Jurkat, Clone E6-1 (cell line): ENCODE results near the gene CASD1.

Experiments
- DNase-seq: peaks from one replicate; pipeline ENCODE4 v3.0.0-alpha.2; 2011; ENCODE audit warnings: low read depth, low spot score
- H3K4me3 ChIP-seq: 2 replicates; pipeline ENCODE4 v1.5.1; 2011; ENCODE audit warnings: mild to moderate bottlenecking, low read length, control low read depth, moderate library complexity

Gene CASD1

GRCh38 chr7:94571816-94572215, 62.2 kb downstream of the CASD1 start:
- DNase-seq, result no peak
- H3K4me3 ChIP-seq, result no peak overlapping the region

GRCh38 chr7:94575646-94576045, 66.0 kb downstream of the CASD1 start:
- no peak for DNase-seq
- H3K4me3 ChIP-seq, result no peak overlapping the region

GRCh38 chr7:94576316-94576715, 66.7 kb downstream of the CASD1 start:
- no peak overlapping the region for H3K4me3 ChIP-seq
- no peak for DNase-seq

DNA sequence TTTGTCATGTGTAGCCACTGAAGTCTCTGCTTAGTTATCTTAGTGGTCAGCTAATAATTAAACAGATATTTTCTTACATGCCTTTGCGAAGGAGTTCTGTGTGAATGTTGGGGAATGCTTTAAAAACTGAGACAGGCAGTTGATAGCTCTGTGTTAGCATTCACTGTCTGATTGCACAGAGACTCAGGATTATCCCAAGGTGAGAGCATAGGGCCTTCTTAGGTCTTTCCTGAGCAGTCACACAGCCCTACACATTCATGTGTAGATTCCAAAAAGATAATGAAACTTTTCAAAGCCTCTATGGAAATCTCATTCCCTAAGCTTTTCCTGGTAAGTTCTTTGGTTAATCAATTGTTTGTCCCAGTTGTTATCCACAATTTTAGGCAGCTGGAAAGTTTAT, 67.7 kb downstream of the CASD1 start:
- no peak for DNase-seq

GRCh38 chr7:94578614-94579013, 69.0 kb downstream of the CASD1 start:
- no peak for DNase-seq
- no peak overlapping the region for H3K4me3 ChIP-seq

More for the DNA sequence above, 67.7 kb downstream of the CASD1 start:
- no peak overlapping the region for H3K4me3 ChIP-seq

GRCh38 chr7:94579470-94579869, 69.9 kb downstream of the CASD1 start:
- H3K4me3 ChIP-seq, result no peak overlapping the region
- DNase-seq, result no peak

GRCh38 chr7:94580601-94581000, 71.0 kb downstream of the CASD1 start:
- no peak for DNase-seq
- H3K4me3 ChIP-seq, result no peak overlapping the region

DNA sequence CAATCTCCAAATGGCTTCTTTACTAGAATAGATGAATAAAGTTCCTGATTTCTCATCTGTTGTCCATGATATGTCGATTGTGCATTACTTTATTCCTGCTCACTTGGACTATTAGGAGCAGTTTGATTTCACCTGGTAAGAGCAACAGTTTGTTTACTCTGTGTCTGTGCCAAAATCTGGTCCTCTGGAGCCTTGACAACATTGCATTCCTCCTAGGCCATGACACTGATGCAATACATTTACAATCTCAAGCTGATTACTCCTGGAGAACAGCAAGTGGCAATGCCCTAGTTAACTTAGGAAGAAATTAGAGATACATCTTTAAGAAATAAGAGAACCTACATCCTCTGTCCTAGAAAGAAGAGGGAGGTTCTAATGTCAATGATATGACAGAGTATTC, 74.5 kb downstream of the CASD1 start:
- DNase-seq, result no peak
- no peak overlapping the region for H3K4me3 ChIP-seq

DNA sequence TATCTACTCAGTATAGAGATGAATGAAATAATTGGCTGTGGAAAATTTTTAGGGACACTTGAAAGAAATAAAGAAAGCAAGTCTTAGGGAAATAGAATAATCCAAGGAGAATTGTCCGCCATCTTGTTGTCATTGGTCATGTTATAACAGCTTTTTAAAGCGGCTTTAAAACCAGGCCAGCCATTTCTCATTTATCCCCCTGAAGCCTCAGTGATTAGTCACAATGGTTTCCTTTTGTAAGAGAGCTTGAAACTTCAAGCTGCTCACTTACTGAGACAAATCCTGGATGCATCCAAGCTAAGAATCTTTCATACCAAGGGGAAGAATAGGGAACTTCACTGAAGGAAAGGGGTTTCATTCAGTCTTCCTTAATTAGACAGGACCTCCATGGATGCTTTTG, 78.5 kb downstream of the CASD1 start:
- no peak for DNase-seq
- H3K4me3 ChIP-seq, result no peak overlapping the region

- DNase-seq, result no peak
- H3K4me3 ChIP-seq, result no peak overlapping the region
Observed at GRCh38 chr7:94590526-94591162, 81.0 kb downstream of the CASD1 start.

DNA sequence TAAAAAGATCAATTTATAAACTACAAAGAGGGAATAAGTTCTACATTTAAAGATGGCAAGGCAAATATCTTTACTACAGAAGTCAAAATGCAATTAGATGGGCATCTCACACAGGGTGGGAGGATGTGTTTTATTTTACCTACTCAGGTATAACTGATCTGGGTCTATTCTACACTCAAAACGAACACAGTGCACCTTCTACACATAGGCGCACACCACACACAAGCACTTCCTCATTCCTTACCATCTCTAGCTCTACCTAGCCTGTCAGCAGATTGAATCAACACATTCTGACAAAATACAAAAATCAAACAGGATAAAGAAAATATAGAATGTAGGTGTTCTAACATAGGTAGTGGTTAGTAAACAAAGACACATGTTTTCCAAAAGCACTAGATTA, 81.6 kb downstream of the CASD1 start:
- H3K4me3 ChIP-seq, result no peak overlapping the region
- DNase-seq, result no peak

DNA sequence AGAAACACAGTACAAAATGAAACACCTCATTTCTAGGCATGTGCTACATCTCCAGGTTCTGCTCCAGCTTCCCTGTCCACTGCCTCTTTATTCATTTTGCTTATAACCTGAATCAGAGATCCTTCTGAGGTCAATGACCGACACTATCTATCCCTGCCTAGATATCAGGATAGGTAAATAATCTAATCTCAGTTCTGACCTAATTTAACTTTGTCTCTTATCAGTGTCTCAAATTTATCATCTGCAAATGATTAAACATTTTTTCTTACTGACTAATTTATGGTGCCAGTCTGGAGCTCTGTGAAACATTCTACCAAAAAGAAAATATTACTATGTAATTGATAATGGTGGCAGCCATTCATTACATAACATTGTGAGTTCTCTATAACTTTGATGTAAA, 85.3 kb downstream of the CASD1 start:
- H3K4me3 ChIP-seq, result no peak overlapping the region
- DNase-seq, result no peak

DNA sequence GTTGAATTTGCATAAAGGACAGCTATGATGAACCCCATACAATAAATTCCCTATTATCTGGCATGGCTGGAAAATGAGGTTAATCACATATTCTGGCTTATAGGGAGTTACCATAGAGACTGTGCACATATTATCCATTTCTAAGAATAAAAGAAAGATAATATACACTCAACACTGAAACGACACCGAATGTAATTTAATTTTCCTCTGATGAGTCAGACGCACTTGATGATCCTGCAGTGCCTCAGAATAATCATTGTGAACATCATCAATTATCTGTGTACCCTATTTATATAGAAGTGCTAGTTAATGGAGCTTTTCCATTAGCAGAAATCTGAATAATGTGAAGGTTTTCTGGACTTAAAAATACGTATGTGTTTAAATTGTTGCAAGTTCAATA, 86.1 kb downstream of the CASD1 start:
- no peak overlapping the region for H3K4me3 ChIP-seq
- no peak for DNase-seq

DNA sequence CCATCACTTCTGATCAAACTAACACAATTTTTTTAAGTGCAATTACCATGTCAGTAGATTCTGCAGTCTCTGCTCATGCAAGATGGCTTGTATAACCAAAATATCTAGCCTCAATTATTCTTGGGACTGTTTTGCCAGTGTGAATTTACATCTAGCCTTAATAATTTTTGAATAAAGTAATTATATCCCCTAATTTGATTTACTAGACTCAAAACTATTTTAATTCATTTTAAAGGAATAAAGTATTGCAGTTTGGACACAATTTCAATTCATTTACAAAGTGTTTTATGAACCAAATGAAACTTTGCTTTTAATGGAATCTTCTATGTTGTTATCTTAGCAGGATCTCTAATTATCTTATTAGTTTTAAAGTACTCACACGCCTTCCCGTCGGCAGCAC, 90.7 kb downstream of the CASD1 start:
- DNase-seq, result no peak
- H3K4me3 ChIP-seq, result no peak overlapping the region

GRCh38 chr7:94602181-94602580, 92.6 kb downstream of the CASD1 start:
- H3K4me3 ChIP-seq, result no peak overlapping the region
- no peak for DNase-seq

DNA sequence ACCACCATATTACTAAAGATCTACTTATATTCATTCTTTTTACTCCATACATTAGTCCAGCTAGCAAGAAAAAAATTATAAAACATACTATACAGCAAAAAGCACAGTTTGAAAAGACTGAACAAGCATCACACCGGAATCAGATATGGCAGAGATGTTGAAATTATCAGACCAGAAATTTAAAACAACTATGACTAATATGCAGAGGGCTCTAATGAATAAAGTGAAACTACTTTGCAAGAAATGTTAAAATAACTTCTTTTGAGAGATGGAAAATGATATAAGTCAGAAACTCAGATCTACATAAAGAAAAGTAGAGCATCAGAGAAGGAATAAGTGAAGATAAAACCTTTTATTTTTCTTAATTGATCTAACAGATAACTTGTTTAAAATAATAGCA, 95.4 kb downstream of the CASD1 start:
- DNase-seq, result no peak
- H3K4me3 ChIP-seq, result no peak overlapping the region
